NCI-H1417 (cell line): ENCODE data around the gene METAP1D.
"Not testable (repeated sequence)": the region's sequence is repeated elsewhere in the genome, so short reads cannot be mapped to it uniquely, and the experiment has no call there.

Experiments used
- DNase-seq, 3 experiments: peaks; one replicate each; lab custom pipeline; 2025; lab: John Stamatoyannopoulos, UW

Gene METAP1D

GRCh38 chr2:172102391-172103359 lies 102.9 kb downstream of the METAP1D start, which contains the start of gene DLX2:
Gene DLX2 (minus strand): TSS chr2:172102900. CDS start chr2:172102538, 362 bp downstream.
- DNase-seq = peak; percentile 77 to 91 (median 87)

- peak in 2 of 3 experiments; percentile 76 to 79 for DNase-seq
Observed at GRCh38 chr2:172103471-172104272, 103.9 kb downstream of the METAP1D start.

- DNase-seq = no peak
Observed at GRCh38 chr2:172105471-172106107, 105.8 kb downstream of the METAP1D start.

GRCh38 chr2:172106108-172106961 lies 106.6 kb downstream of the METAP1D start:
- DNase-seq = peak in 1 of 3 experiments; percentile 4

- no peak for DNase-seq
Observed at GRCh38 chr2:172107690-172108586, 108.2 kb downstream of the METAP1D start.

GRCh38 chr2:172108587-172108930 lies 108.8 kb downstream of the METAP1D start:
- DNase-seq = no peak

- DNase-seq = no peak
Observed at GRCh38 chr2:172109256-172109987, 109.7 kb downstream of the METAP1D start.

- DNase-seq = no peak
Observed at GRCh38 chr2:172109988-172110811, 110.4 kb downstream of the METAP1D start.

GRCh38 chr2:172113617-172114016 lies 113.9 kb downstream of the METAP1D start:
- DNase-seq = peak in 1 of 3 experiments; percentile 12

GRCh38 chr2:172114176-172114575 lies 114.4 kb downstream of the METAP1D start:
- DNase-seq = not testable (repeated sequence)

GRCh38 chr2:172114579-172114978 lies 114.8 kb downstream of the METAP1D start:
- no peak for DNase-seq

GRCh38 chr2:172116107-172116506 lies 116.4 kb downstream of the METAP1D start:
- DNase-seq = no peak

- no peak for DNase-seq
Observed at GRCh38 chr2:172119089-172119488, 119.3 kb downstream of the METAP1D start.

GRCh38 chr2:172120118-172120517 lies 120.4 kb downstream of the METAP1D start:
- DNase-seq = no peak

- no peak for DNase-seq
Observed at GRCh38 chr2:172128484-172128883, 128.7 kb downstream of the METAP1D start.

- no peak for DNase-seq
Observed at GRCh38 chr2:172129404-172129803, 129.7 kb downstream of the METAP1D start.
